RCC 7860 (cell line): ENCODE results near the gene DMXL1.
"Not testable (repeated sequence)": the region's sequence is repeated elsewhere in the genome, so short reads cannot be mapped to it uniquely, and the experiment has no call there.

Source experiments
- DNase-seq: peaks from one replicate; pipeline ENCODE4 v3.0.0-alpha.2; 2015; ENCODE audit warnings: low spot score
- FAIRE-seq: peaks from 2 replicates; lab custom pipeline; 2012; peaks lifted over from hg19 to GRCh38; lab: Jason Lieb, UNC

DMXL1 gene

DNA sequence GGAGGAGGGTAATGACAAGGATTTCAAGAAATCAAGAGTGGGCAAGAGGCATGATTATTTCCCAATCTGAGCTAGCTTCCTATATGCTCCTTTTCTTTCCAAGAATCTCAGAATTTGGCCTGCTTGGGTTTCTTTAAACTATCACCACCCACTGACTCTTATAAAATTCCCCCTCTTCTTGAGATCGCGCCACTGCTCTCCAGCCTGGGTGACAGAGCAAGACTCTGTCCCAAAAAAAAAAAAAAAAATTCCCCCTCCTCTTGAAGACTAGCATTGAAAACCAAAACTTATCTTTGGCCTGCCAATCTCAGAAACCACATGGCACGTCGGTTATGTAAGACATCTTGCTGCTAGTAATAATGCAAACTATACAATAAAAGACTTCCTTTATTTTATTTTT lies 3.4 kb upstream of the DMXL1 start:
- FAIRE-seq, result no peak
- DNase-seq, result no peak

DNA sequence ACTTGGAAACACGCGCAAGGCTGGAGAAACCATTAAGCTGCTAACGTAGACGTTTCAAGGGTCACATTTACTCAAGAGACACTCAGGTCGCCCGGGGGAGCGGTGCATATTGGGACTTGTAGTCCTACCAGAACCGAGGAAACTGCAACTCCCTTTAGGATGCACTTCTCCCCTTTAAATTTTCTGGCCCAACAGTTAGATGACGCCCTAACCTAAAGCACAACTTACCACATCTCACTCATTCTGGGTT lies 384 bp upstream of the DMXL1 start:
- FAIRE-seq, result no peak
- no peak for DNase-seq

DNA sequence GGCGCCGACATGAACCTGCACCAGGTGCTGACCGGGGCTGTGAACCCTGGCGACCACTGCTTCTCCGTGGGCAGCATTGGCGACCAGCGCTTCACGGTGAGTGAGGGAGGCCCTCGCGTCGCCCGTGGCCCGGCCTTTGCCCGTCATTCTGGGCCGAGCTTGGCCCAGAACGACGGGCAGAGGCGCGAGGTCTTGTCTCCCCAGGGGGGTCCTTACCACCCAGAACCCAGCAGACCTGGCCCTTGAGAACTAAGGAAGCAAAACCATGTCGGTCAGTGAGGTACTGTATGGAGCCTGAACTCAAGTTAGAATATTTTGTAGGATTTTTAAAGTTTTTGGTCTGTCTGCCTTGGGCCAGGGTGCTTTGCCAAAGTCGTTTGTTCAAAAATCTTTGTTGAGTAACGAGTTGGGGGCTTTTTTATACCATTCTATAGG lies 691 bp downstream of the DMXL1 start:
- no peak for DNase-seq

GRCh38 chr5:119072496-119072895 lies 1.6 kb downstream of the DMXL1 start:
- DNase-seq, result no peak
- no peak for FAIRE-seq

More for the DNA sequence above, 691 bp downstream of the DMXL1 start:
- FAIRE-seq, result no peak

DNA sequence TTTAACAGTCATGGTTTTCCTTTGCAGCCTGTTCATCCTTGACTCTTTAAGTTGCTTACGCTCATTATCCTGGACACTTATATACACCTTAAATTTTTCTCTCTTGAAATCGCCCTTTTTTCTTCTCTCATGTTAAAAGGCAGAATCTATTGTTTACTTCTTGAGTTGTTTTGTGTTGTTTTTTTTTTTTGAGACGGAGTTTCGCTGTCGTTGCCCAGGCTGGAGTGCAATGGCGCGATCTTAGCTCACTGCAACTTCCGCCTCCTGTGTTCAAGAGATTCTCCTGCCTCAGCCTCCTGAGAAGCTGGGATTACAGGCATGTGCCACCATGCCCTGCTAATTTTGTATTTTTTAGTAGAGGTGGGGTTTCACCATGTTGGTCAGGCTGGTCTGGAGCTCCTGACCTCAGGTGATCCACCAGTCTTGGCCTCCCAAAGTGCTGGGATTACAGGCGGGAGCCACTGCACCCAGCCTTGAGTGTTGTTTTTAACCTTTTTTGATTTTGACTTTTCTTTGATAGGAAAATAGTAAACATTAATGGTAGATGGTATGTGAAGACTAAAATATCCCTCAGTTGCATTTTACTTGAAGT lies 3.0 kb downstream of the DMXL1 start:
- not testable (repeated sequence) for DNase-seq, FAIRE-seq

- DNase-seq (no peak), FAIRE-seq (no peak)
Measured at GRCh38 chr5:119074419-119074818, 3.5 kb downstream of the DMXL1 start.

GRCh38 chr5:119075269-119075668 lies 4.4 kb downstream of the DMXL1 start:
- not testable (repeated sequence) for FAIRE-seq

GRCh38 chr5:119076080-119076479 lies 5.2 kb downstream of the DMXL1 start:
- no peak for FAIRE-seq
- DNase-seq, result no peak

More at GRCh38 chr5:119075269-119075668, 4.4 kb downstream of the DMXL1 start:
- not testable (repeated sequence) for DNase-seq

DNA sequence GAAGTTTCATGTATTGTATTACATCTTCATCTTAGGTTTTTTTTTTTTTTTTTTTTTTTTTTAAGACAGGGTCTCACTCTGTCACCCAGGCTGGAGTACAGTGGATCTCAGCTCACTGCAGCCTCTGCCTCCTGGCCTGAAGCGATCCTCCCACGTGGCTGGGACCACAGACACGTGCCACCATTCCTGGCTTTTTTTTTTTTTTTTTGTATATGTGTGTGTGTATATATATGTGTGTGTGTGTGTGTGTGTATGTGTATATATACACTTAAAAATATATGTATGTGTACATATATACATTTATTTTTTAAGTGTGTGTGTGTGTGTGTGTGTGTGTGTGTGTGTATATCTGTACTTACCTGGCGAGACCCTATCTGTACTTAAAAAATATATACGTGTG lies 6.6 kb downstream of the DMXL1 start:
- no peak for FAIRE-seq

DNA sequence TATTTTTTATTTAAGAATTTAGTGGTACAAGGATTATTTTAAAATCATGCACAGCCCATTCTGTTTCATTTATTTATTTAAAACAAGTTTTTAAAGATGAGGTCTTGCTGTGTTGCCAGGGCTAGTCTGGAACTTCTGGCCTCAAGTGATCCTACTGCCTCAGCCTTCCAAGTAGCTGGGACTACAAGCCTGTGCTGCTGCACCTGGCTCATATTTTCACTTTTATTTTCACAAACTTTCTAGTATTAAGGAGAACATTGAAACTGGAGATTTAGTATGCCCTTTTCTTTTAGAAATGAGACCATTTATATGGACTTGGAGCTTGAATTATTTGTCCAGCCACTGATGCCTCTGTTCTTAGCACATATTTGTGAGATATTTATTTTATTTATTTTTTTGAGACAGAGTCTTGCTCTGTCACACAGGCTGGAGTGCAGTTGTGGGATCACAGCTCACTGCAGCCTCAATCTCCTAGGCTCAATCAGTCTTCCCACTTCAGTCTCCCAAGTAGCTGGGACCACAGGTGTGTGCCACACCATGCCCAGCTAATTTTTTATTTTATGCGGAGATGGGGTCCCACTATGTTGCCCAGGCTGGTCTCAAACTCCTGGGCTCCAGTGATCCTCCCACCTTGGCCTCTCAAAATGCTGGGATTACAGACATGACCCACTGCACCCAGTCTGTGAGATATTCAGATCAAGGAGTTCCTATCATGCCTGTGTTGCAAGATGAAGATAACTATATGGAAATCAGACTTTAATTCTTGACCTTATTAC lies 7.4 kb downstream of the DMXL1 start:
- no peak for FAIRE-seq
- no peak for DNase-seq

More for the DNA sequence above, 6.6 kb downstream of the DMXL1 start:
- DNase-seq, result no peak

GRCh38 chr5:119078861-119079260 lies 8.0 kb downstream of the DMXL1 start:
- no peak for FAIRE-seq
- DNase-seq, result peak; percentile 14

- DNase-seq (peak; percentile 25), FAIRE-seq (peak; percentile 12)
Measured at GRCh38 chr5:119079318-119079921, 8.5 kb downstream of the DMXL1 start.

DNA sequence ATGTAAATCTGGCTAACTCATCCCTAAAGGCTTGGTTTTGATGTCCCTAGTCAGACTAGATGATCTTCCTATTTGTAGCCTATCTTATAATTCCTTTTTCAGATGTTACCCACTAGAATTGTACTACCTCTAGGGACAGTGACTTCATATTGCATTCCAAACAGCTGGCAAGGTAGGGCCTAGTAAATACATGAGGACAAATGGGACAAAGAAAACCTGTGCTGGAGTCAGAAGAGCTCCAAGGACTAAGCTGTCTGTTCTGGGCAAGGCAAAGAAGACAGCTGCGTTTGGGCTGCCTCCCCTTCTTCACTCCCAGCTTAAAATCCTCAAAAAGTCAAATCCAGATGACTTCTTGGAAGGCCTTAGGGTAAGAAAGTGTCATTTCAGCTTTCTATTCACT lies 10.0 kb downstream of the DMXL1 start:
- FAIRE-seq (no peak), DNase-seq (no peak)

- no peak for FAIRE-seq
- no peak for DNase-seq
Measured at GRCh38 chr5:119082691-119083090, 11.8 kb downstream of the DMXL1 start.

DNA sequence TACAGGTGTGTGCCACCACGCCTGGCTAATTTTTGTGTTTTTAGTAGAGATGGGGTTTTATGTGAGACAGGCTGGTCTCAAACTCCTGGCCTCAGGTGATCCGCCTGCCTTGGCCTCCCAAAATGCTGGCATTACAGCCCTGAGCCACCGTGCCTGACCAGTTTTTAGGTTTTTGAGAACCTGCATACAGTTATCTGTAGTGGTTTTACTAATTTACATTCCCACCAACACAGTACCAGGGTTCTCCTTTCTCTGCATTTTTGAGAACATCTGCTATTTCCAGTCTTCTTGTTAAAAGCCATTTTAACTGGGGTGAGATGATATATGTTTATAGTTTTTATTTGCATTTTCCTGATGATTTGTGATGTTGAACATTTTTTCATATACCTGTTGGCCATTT lies 12.8 kb downstream of the DMXL1 start:
- no peak for DNase-seq
- no peak for FAIRE-seq

DNA sequence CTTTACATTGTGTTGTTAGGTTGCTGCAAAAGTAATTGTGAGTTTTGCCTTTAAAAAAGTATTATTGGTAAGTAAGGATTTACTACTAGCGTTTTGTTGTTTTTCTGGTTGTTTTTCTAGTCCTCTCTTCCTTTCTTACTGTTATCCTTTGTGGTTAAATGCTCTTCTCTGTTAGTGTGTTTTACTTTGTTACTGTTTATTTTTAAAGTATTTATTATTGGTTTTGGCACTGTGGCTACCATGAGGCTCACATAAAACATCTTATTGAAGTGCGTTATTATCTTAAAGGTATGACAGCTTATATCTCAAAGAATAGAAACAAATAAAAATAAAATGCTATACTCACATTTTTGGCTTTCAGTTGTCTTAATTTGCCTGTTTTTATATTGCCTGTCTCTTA lies 17.6 kb downstream of the DMXL1 start:
- no peak for FAIRE-seq
- DNase-seq, result no peak

- FAIRE-seq, result no peak
- no peak for DNase-seq
Measured at GRCh38 chr5:119095611-119096010, 24.7 kb downstream of the DMXL1 start.

DNA sequence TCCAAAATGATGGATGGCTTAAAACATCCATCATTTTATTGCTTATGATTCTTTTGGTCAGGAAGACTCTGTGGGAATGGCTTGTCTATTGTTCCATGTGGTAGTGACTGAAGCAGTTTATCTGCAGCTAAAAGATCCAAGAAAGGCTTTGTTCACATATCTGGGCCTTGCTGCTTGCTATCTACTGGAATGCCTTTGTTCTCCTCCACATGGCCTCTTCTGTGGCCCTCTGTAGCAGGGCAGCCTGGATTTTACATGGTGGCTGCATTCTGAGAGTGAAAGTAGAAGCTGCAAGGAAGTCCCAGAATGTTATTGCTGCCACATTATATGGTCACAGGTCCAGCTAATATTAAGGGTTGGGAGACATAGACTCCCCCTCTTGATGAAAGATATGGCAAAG lies 35.1 kb downstream of the DMXL1 start:
- FAIRE-seq (no peak), DNase-seq (no peak)

DNA sequence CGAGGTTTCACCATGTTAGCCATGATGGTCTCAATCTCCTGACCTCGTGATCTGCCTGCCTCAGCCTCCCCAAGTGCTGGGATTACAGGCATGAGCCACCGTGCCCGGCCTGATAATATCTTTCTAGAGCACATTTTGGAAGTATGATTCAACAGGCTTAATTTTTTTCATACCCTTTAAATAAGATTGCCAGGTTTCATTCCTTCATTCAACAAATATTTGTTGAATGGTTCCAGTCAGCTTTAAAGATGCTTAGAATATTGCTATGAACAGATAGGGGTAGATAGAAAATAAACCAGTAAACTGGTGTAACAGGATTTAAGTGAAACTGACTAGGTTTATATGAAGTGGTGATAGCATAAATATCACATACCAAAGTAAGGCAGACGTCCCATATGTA lies 41.3 kb downstream of the DMXL1 start:
- no peak for DNase-seq
- FAIRE-seq, result no peak

DNA sequence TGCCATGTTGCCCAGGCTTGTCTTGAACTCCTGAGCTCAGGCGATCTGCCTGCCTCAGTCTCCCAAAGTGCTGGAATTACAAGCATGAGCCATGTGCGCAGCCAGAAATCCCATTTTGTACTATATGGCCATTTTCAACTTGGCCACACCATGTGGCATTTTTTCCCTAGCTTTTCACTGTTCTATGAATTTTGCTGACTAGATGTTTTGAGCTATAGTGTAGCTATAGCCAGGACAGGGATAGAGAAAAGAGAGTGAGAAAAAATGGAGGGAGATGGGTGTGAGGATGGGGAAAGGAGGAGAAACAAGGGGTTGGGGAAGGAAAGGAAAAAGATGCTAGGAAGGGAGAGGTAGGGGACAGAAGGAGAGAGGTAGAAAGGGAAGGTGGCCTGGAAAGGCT lies 46.4 kb downstream of the DMXL1 start:
- no peak for DNase-seq
- FAIRE-seq, result no peak

DNA sequence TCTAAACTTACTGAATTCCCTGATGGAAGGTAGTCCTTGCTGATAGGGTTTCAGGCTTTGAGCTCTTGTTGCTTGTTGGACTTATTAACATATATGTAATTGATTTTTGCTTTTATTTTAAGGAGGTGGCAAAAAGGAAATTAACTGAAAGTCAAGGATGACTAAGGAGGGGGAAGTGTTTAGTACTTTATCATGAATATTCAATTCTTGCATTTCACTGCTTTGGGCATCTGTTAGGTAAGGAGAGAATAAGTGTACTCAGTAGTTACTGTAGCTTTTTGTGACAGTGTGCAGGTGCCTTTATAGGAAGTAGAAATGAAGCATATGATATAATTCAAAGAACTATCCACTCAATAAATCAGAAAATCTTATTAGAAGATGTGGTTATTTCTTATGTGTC lies 47.1 kb downstream of the DMXL1 start:
- no peak for FAIRE-seq
- no peak for DNase-seq

DNA sequence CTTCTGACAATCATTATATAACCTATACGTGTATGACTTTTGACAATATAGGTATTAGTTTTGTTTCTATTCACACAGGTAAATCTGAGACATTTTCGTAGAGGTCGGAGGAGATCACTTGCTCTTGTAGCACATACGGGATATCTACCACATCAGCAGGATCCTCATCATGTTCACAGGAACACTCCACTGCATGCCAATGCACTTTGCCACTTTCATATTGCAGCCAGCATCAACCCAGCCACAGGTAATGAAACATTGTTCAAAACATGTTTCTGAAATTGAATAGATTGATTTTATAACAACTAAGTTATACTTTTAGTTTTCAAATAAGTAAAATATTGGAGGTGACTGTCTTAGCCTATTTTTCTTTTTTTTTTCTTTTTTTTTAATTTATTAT lies 50.0 kb downstream of the DMXL1 start:
- DNase-seq (no peak), FAIRE-seq (no peak)
